Stimulated activated naive CD8-positive, alpha-beta T cell treated with anti-CD3 and anti-CD28 coated beads, Interleukin-15, amount 100 ng/mL, for 72 hours (primary cell): ENCODE measurements around the gene SPATA3.

Source experiments
- ATAC-seq: fragments of 150-1000 bp; cut with Tn5 transposase; 2 replicates; pipeline ENCODE4 v1.10.0; 2021; ENCODE audit warnings: mild to moderate bottlenecking, moderate library complexity
- DNase-seq, 2 donors: peaks; one replicate each; pipeline ENCODE4 v3.0.0; 2021 to 2022
- H3K27ac Mint-ChIP-seq, 2 donors: one replicate each; pipeline ENCODE4 v1.8.0; 2022; ENCODE audit warnings: mild to moderate bottlenecking in 2 of 2, mixed read lengths in 2 of 2, moderate library complexity in 2 of 2
- H3K27me3 Mint-ChIP-seq: one replicate; pipeline ENCODE4 v1.8.0; 2022; ENCODE audit warnings: mixed read lengths
- H3K4me1 Mint-ChIP-seq: one replicate; pipeline ENCODE4 v1.8.0; 2022; ENCODE audit warnings: mild to moderate bottlenecking, mixed read lengths
- H3K4me3 Mint-ChIP-seq, 2 donors: one replicate each; pipeline ENCODE4 v1.8.0; 2022; ENCODE audit warnings: mild to moderate bottlenecking in 2 of 2, mixed read lengths in 2 of 2, moderate library complexity in 1 of 2
- H3K9me3 Mint-ChIP-seq, 2 donors: one replicate each; pipeline ENCODE4 v1.8.0; 2022; ENCODE audit warnings: mixed read lengths in 2 of 2

SPATA3 gene

GRCh38 chr2:231057590-231057989 lies 61.7 kb downstream of the SPATA3 start:
- no peaks in the 10 kb centered on the region for H3K9me3 Mint-ChIP-seq
- H3K27me3 Mint-ChIP-seq, result peaks cover 16% of the 10 kb centered on the region
- ATAC-seq, result no peak
- H3K4me3 Mint-ChIP-seq, result peak overlapping the region; percentile 89 to 96
- peaks cover 46% of the 10 kb centered on the region for H3K4me1 Mint-ChIP-seq
- H3K27ac Mint-ChIP-seq, result peak overlapping the region; percentile 88 to 100
- no peak for DNase-seq
